ENCODE results near the gene TSHR. TPM values are rescaled to one million over a fixed set of nuclear protein-coding genes. Genes with fewer than 3 reads are reported as not detected.

The TSHR gene
- total RNA-seq, 1 experiment from 2014 or later, result not detected

- peaks cover 20% of the 10 kb centered on the region for H3K9me3 Mint-ChIP-seq
- H3K4me1 Mint-ChIP-seq, result no peaks in the 10 kb centered on the region
- no peak for DNase-seq (ENCODE audit: low spot score)
- no peak overlapping the region for H3K27ac Mint-ChIP-seq
- ChIA-PET CTCF (no interaction called here), POLR2A (no interaction called here)
- ATAC-seq, result no peak
- peaks cover 11% of the 10 kb centered on the region for H3K36me3 Mint-ChIP-seq
- H3K4me3 Mint-ChIP-seq, result no peak overlapping the region
- no peaks in the 10 kb centered on the region for H3K27me3 Mint-ChIP-seq (ENCODE audit: low read depth)
- TF ChIP-seq RELA (CRISPR knock-in tag; IDR thresholded peaks at IDR 0.05; ENCODE audit: borderline replicate concordance) (no peak), SP1 (CRISPR knock-in tag; conservative IDR thresholded peaks at IDR 0.05) (no peak), TEAD4 (CRISPR knock-in tag; IDR thresholded peaks at IDR 0.05) (no peak), SOX15 (CRISPR knock-in tag; IDR thresholded peaks at IDR 0.05) (no peak), FOXP1 (CRISPR knock-in tag; IDR thresholded peaks at IDR 0.05; ENCODE audit: borderline replicate concordance) (no peak), CTCF (IDR thresholded peaks at IDR 0.05) (no peak), E2F5 (CRISPR knock-in tag; IDR thresholded peaks at IDR 0.05) (no peak), ZNF671 (CRISPR knock-in tag; IDR thresholded peaks at IDR 0.05) (no peak), ZNF425 (CRISPR knock-in tag; conservative IDR thresholded peaks at IDR 0.05) (no peak), AR (CRISPR knock-in tag; IDR thresholded peaks at IDR 0.05) (no peak), ELF4 (CRISPR knock-in tag; IDR thresholded peaks at IDR 0.05; ENCODE audit: low read depth) (no peak), ZNF232 (CRISPR knock-in tag; IDR thresholded peaks at IDR 0.05) (no peak), ARID4B (CRISPR knock-in tag; IDR thresholded peaks at IDR 0.05; ENCODE audit: borderline replicate concordance) (no peak), HMGXB4 (CRISPR knock-in tag; IDR thresholded peaks at IDR 0.05) (no peak), MLX (CRISPR knock-in tag; IDR thresholded peaks at IDR 0.05) (no peak), IRF1 (CRISPR knock-in tag; IDR thresholded peaks at IDR 0.05) (no peak), ETV6 (CRISPR knock-in tag; IDR thresholded peaks at IDR 0.05) (no peak), MYBL2 (CRISPR knock-in tag; IDR thresholded peaks at IDR 0.05) (no peak), NFYB (CRISPR knock-in tag; conservative IDR thresholded peaks at IDR 0.05; ENCODE audit: low read depth) (no peak)
Observed at GRCh38 chr14:81067156-81067555, 111.7 kb downstream of the TSHR start.
